Gastrocnemius medialis (tissue), 4 donors: Measurements from ENCODE around the gene EGFL6.

Source experiments
- POLR2A ChIP-seq, 2 donors: fragments of 450-650 bp; IDR thresholded peaks; one replicate each; pipeline ENCODE4 v1.6.1; 2017; ENCODE audit warnings: antibody characterized with exemption in 2 of 2, mild to moderate bottlenecking in 2 of 2, moderate library complexity in 2 of 2
- TF ChIP-seq, protein P1 (sequence below), 5 experiments: fragments of 450-650 bp in 3 of 5; fragments of 200-600 bp in 2 of 5; sonication (generic) in 2 of 5; IDR thresholded peaks in 4 of 5; conservative IDR thresholded peaks in 1 of 5; 1 replicate in 4 of 5; 2 replicates in 1 of 5; pipeline ENCODE4 v1.5.1; 2016 to 2019; ENCODE audit warnings: antibody characterized with exemption in 5 of 5, mild to moderate bottlenecking in 3 of 5, moderate library complexity in 3 of 5

DNA sequence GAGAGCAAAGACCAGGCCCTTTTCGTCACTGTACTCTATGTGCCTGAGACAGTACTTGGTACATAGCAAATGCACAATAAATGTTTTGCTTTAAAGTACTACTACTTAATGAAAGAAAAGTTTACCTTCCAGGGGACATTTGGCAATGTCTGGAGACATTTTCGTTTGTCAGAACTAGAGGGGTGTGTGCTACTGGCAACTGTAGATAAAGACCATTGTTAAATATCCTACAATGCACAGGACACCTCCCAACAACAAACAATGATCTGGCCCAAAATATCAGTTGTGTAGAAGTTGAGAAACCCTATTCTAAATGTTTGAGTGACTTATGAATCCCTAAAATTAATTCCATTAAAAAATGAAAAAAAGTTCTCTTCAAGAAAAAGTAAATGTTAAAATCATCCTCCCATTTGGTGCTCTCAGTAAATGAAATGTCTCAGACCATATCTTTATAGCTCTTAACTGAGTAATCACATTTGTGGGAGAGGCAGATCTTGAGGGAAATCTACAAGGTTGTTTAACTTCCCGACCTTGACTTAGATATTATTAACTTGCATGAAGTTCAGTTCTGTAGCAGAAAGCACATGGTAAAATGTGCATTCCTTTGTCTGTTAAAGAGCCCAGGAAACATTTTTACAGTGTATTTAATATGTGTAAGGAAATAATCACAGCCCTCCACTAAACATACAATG is 18.5 kb downstream of the EGFL6 start:
- TF ChIP-seq, protein P1, sequence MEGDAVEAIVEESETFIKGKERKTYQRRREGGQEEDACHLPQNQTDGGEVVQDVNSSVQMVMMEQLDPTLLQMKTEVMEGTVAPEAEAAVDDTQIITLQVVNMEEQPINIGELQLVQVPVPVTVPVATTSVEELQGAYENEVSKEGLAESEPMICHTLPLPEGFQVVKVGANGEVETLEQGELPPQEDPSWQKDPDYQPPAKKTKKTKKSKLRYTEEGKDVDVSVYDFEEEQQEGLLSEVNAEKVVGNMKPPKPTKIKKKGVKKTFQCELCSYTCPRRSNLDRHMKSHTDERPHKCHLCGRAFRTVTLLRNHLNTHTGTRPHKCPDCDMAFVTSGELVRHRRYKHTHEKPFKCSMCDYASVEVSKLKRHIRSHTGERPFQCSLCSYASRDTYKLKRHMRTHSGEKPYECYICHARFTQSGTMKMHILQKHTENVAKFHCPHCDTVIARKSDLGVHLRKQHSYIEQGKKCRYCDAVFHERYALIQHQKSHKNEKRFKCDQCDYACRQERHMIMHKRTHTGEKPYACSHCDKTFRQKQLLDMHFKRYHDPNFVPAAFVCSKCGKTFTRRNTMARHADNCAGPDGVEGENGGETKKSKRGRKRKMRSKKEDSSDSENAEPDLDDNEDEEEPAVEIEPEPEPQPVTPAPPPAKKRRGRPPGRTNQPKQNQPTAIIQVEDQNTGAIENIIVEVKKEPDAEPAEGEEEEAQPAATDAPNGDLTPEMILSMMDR (IDR thresholded peaks at IDR 0.05 in 4 of 5, conservative IDR thresholded peaks at IDR 0.05 in 1 of 5) = no peak
- TF ChIP-seq POLR2A (IDR thresholded peaks at IDR 0.05) = no peak
